Cerebellar cortex (tissue), 1 donor: ENCODE measurements around the gene ING1.
A peak's percentile ranks its signal among the peaks of the same experiment; 100 is the strongest.
"Not testable (repeated sequence)": the region's sequence is repeated elsewhere in the genome, so short reads cannot be mapped to it uniquely, and the experiment has no call there.

Experiments
- DNase-seq: peaks from one replicate; pipeline ENCODE4 v3.0.0-alpha.2; 2015; ENCODE audit warnings: low spot score

ING1 gene

GRCh38 chr13:110695774-110696173, 17.7 kb upstream of the ING1 start:
- DNase-seq, result not testable (repeated sequence)

DNA sequence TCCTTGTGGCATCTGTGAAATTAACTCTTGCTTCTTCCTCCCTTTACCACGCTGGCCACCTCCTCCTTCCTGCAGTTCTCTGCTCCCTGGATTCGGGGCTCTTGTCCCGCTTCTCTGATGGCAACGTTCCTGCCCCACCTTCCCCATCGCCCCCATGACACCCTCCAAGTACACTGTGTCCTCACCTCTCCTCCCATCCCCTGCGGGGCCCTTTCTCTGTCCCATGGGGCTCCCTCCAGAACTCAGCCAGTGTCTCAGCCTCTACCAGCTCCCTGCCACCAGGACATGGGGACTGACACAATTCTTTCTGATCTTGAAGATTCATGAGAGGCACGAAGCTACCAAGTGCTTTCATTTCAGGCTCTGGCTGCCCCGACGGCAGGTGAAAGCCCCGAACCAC, 16.7 kb upstream of the ING1 start:
- no peak for DNase-seq

GRCh38 chr13:110697842-110698241, 15.7 kb upstream of the ING1 start:
- no peak for DNase-seq

GRCh38 chr13:110698689-110699088, 14.8 kb upstream of the ING1 start:
- DNase-seq, result no peak

- no peak for DNase-seq
Observed at GRCh38 chr13:110699148-110700145, 14.1 kb upstream of the ING1 start.

DNA sequence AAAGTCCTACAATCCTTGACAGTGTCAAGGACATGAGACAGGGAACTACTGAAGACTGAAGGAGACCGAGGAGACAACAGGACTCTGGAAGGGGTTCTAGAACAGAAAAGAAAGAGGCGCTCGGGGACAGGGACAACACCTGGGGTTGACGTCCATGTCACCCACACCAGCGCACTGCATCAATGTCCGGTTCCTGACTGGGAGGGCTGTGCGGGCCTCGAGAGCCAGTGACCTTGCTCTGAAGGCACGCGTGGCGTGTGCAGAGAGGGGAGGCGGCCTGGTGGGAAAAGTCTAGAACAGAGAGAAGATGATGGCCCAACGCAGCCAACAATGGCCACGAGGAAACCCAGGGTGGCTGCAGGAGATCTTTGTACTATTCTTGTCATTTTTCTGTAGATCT, 13.3 kb upstream of the ING1 start:
- no peak for DNase-seq

DNA sequence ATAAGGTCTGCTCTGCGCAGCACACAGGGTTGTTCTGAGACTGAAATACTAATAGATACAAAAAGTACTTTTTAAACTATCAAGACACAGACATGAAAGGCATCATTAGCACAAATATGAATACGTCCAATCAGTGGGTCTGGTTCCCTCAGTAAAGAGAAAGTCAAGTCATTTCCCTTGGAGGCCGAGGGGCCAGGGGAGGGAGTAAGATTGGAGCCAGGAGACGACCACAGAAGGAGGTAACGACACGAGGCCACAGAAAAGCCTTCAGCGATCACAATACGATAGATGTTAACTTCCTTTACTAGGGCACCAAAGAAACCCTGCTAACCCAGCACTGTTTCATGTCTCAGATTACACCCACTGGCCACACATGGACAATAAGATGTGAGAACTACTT, 12.9 kb upstream of the ING1 start:
- DNase-seq, result no peak

DNA sequence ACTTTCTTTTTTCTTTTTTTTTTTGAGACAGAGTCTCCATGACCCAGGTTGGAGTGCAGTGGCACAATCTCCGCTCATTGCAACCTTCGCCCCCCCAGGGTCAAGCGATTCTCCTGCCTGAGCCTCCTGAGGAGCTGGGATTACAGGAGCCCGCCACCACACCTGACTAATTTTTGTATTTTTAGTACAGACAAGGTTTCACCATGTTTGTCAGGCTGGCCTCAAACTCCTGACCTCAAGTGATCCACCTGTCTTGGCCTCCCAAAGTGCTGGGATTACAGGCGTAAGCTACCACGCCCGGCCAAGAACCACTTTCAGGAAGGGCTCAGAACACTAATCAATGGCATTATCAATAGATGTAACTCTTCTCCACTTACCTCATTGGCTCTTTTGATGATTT, 12.4 kb upstream of the ING1 start:
- not testable (repeated sequence) for DNase-seq

- DNase-seq, result no peak
Observed at GRCh38 chr13:110702089-110702488, 11.4 kb upstream of the ING1 start.

DNA sequence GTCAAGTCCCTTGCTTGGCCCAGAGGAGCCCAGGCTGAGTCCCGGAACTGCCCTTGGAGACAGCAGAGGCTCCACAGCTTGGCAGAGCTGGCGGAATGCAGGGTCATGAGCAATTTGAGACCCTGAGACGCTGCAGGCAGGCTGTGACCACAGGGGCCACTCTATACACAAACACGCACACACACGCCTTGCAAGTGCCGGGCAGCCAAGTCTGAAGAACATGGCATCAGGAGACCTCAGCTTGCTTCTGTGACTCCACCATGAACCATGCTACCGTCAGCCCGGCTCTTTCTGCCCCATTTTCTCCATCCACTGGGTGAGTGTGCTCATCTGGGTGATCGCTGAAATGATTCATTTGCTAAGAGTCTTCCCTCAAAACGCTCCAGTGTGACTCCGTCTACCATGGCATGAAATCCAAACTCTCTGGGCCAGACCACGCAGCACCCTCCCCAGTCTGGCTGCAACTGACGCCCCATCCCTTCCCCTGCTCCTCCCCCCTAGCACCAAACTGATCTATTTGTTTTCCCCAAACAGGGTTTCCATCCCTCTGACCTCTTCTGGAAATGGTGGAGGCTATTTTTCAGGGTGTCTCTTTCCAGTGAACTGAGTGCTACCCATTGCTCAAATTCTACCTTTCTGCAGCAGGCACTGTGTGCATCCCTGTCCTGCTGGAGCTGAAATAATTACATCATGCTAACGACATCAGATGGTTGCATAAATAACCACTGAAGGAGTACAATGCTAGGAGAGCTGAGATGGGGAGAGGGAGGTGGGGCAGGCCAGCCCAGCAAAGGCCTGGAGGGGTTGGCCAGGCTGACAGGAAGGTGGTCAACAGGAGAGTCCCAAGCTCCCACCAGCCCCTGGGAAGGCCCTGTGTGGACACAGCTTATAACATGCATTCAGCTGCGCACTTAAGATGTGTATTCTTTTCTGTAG, 10.6 kb upstream of the ING1 start:
- DNase-seq, result peak; percentile 59

DNA sequence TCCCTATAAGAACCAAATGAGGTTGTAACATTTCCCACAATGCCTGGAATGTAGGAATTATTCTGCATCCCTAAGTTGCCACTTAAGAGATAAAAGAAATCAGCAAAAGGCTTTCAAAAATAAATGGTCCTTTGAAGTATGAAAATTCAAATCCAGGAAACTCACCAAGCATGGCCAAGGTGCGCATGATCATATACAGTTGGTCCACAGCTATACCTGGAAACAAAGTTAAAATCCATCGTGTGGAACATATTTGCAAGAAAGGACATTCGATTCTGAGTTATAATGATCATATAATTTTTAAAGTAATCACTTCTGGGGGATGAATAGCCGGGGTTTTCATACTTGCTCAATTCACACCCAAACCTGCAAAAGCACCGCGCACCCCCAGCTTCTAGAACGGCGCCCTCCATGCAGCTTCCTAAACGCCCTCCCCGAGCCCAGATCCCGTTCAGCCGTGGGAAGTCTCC, 8.1 kb upstream of the ING1 start:
- DNase-seq, result no peak

DNA sequence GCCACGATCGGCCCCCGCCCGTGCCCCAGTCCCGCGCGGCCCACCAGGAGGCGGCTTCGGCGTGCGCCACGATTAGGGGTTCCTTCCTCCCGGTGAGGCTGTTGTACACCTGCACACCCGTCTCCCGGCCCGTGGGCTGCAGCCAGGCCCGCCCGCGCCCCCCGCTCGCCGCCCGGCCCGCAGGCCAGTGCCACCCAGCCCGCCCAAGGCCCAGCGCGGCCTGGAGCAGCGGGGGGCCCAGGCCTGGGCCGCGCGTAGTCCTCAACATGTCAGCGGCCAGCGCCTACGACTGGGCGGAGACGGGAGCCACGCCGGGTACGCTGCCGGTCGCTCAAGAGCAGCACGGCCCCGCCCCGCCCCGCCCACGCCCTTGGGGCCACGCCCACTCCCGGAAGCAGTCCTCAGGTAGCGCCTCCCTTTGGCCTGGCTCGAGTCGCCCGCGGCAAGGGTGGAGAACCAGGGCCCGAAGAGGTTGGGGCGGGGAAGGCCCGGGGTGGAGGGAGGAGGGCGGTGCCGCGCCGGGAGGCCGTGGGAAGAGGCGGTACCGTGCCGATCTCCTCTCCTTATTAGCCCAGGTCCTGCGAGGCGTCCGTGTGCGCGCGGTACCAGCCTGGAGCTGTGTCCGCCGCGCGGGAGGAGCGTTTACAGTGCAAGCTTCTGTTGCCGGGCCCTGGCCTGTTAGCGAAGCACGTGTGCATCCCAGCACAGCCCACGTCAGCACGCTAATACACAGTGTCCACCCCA, 7.5 kb upstream of the ING1 start, which contains the start of gene CARS2:
TSS of gene CARS2 (minus strand) at position 291 of the 744 bp plus-strand sequence. CDS start at position 268, 23 bp downstream.
- DNase-seq, result peak; percentile 97

- no peak for DNase-seq
Observed at GRCh38 chr13:110706570-110707372, 6.7 kb upstream of the ING1 start.

GRCh38 chr13:110712081-110712848, 1.2 kb upstream of the ING1 start:
- peak; percentile 82 for DNase-seq

GRCh38 chr13:110712849-110713641, 455 bp upstream of the ING1 start:
- DNase-seq, result peak; percentile 99

DNA sequence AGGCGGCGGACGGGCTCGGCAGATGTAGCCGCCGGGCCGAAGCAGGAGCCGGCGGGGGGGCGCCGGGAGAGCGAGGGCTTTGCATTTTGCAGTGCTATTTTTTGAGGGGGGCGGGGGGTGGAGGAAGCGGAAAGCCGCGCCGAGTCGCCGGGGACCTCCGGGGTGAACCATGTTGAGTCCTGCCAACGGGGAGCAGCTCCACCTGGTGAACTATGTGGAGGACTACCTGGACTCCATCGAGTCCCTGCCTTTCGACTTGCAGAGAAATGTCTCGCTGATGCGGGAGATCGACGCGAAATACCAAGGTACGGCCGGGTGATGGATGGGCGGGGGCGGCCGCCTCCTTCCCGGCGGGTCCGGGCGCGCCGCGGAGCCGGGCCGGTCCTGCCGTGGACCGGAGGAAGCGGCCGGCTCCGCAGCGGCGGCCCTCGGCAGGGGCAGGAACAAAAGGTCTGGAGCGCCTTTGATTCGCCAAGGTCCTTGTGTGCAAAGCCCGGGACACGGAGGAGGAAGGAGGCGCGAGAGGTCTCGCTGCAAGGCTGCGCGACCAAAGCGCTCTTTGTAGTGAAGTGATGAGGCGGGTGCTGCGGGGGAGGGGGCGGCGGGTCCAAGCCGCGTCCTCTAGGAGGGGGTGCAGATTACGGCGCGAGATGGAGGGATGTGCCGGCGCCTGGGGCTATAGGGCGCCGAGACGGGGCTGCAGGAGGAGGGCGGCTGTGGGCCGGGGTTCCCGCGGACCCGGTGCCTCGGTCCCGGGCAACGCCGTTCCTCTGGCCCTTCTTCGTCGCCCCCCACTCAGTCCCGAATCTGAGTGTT, 689 bp downstream of the ING1 start:
- peak; percentile 54 for DNase-seq

- DNase-seq, result peak; percentile 59
Observed at GRCh38 chr13:110714797-110715394, 1.4 kb downstream of the ING1 start.
